Hepatocyte (in vitro differentiated cells): ENCODE data around the gene UTP4. TPM values are rescaled to one million over a fixed set of nuclear protein-coding genes. Genes with fewer than 3 reads are reported as not detected.

Source experiments
- DNase-seq: peaks from one replicate; pipeline ENCODE4 v3.0.0-alpha.2; 2016; ENCODE audit warnings: low spot score
- H2AFZ ChIP-seq: fragments of 200-600 bp; sonication (generic); 2 replicates; pipeline ENCODE4 v1.6.0; 2016; ENCODE audit warnings: antibody characterized with exemption, mild to moderate bottlenecking
- H3K27ac ChIP-seq: fragments of 200-600 bp; sonication (generic); 2 replicates; pipeline ENCODE4 v1.5.1; 2016; ENCODE audit warnings: mild to moderate bottlenecking
- H3K27me3 ChIP-seq: fragments of 200-600 bp; sonication (generic); 2 replicates; pipeline ENCODE4 v1.6.1; 2016
- H3K36me3 ChIP-seq: fragments of 200-600 bp; sonication (generic); replicated peaks from 2 replicates; pipeline ENCODE4 v1.5.1; 2016; ENCODE audit warnings: low read depth; ENCODE audit not compliant: insufficient read depth
- H3K4me1 ChIP-seq: fragments of 200-600 bp; sonication (generic); 2 replicates; pipeline ENCODE4 v1.5.1; 2016; ENCODE audit warnings: mild to moderate bottlenecking, moderate library complexity; ENCODE audit not compliant: insufficient read depth
- H3K4me2 ChIP-seq: fragments of 200-600 bp; sonication (generic); 2 replicates; pipeline ENCODE4 v1.6.0; 2016
- H3K4me3 ChIP-seq: fragments of 200-600 bp; sonication (generic); 2 replicates; pipeline ENCODE4 v1.5.1; 2016; ENCODE audit warnings: mild to moderate bottlenecking
- H3K79me2 ChIP-seq: fragments of 200-600 bp; sonication (generic); 2 replicates; pipeline ENCODE4 v1.6.0; 2017; ENCODE audit warnings: mild to moderate bottlenecking
- H3K9me2 ChIP-seq: fragments of 200-600 bp; sonication (generic); replicated peaks from 2 replicates; pipeline ENCODE4 v1.6.0; 2017; ENCODE audit warnings: mild to moderate bottlenecking; ENCODE audit not compliant: insufficient read depth
- H3K9me3 ChIP-seq: fragments of 200-600 bp; sonication (generic); 2 replicates; pipeline ENCODE4 v1.5.1; 2016; ENCODE audit warnings: low read depth, mild to moderate bottlenecking
- H4K20me1 ChIP-seq: fragments of 200-600 bp; sonication (generic); 2 replicates; pipeline ENCODE4 v1.6.0; 2016; ENCODE audit warnings: mild to moderate bottlenecking; ENCODE audit not compliant: insufficient read depth, poor library complexity, severe bottlenecking
- CTCF ChIP-seq: fragments of 200-600 bp; sonication (generic); IDR thresholded peaks from 2 replicates; pipeline ENCODE4 v1.5.1; 2016; ENCODE audit warnings: antibody characterized with exemption, mild to moderate bottlenecking; ENCODE audit not compliant: poor library complexity
- EZH2 ChIP-seq: fragments of 200-600 bp; sonication (generic); IDR thresholded peaks from 2 replicates; pipeline ENCODE4 v1.6.1; 2016; ENCODE audit warnings: antibody characterized with exemption, mild to moderate bottlenecking, borderline replicate concordance
- EZH2phosphoT487 ChIP-seq: fragments of 200-600 bp; sonication (generic); IDR thresholded peaks from one replicate; pipeline ENCODE4 v1.6.1; 2018; ENCODE audit warnings: antibody characterized with exemption, mild to moderate bottlenecking, low read depth, moderate library complexity; ENCODE audit not compliant: unreplicated experiment, severe bottlenecking
- WGBS: methylation state at CpG from one replicate; pipeline ENCODE4 v1.1.6; 2016; ENCODE audit warnings: low lambda C conversion rate; ENCODE audit errors: missing lambda C conversion rate; 5-methylcytosine and 5-hydroxymethylcytosine counted together
- polyA plus RNA-seq: library from polyadenylated mRNA; unstranded; fragments of >200 nt; fragmentation: Nextera tagmentation; extraction: Ambion mirVana; gene quantifications from 2 replicates; pipeline ENCODE4 v1.2.1, GENCODE V29; 2016
- total RNA-seq: library from RNA; depleted of rRNA; stranded (reverse); fragments of >200 nt; gene quantifications from 2 replicates; pipeline ENCODE4 v1.2.3, GENCODE V29; 2014

Gene UTP4
- total and polyA plus RNA-seq, 2 experiments from 2014 or later, result 12.7 to 41.4 TPM

GRCh38 chr16:69095193-69095592, 37.3 kb upstream of the UTP4 start:
- no peak for DNase-seq

GRCh38 chr16:69100071-69100691, 32.3 kb upstream of the UTP4 start:
- H4K20me1 ChIP-seq, result no peaks in the 10 kb centered on the region
- H3K4me3 ChIP-seq, result no peak overlapping the region
- H3K79me2 ChIP-seq, result no peaks in the 10 kb centered on the region
- H3K36me3 ChIP-seq, result no peaks in the 10 kb centered on the region
- H3K9me2 ChIP-seq, result no peaks in the 10 kb centered on the region
- no peaks in the 10 kb centered on the region for H3K9me3 ChIP-seq
- no peak for DNase-seq
- WGBS, result 75% methylated on average over 11 of the region's 11 CpGs
- H3K27ac ChIP-seq, result no peak overlapping the region
- peaks cover 3% of the 10 kb centered on the region for H3K27me3 ChIP-seq
- TF ChIP-seq EZH2phosphoT487 (no peak), CTCF (no peak), EZH2 (no peak)
- no peak overlapping the region for H2AFZ ChIP-seq
- peaks cover under 1% of the 10 kb centered on the region for H3K4me1 ChIP-seq
- H3K4me2 ChIP-seq, result no peak overlapping the region

More at GRCh38 chr16:69095193-69095592, 37.3 kb upstream of the UTP4 start:
- H3K9me2 ChIP-seq, result no peaks in the 10 kb centered on the region
- WGBS, result 95% methylated on average over 6 of the region's 6 CpGs
- no peak overlapping the region for H3K4me2 ChIP-seq
- H3K36me3 ChIP-seq, result no peaks in the 10 kb centered on the region
- H4K20me1 ChIP-seq, result no peaks in the 10 kb centered on the region
- no peak overlapping the region for H3K27ac ChIP-seq
- H3K79me2 ChIP-seq, result no peaks in the 10 kb centered on the region
- no peaks in the 10 kb centered on the region for H3K27me3 ChIP-seq
- no peaks in the 10 kb centered on the region for H3K4me1 ChIP-seq
- H2AFZ ChIP-seq, result no peak overlapping the region
- TF ChIP-seq CTCF, result no peak
- TF ChIP-seq EZH2, result no peak
- no peak for TF ChIP-seq EZH2phosphoT487
- no peak overlapping the region for H3K4me3 ChIP-seq
- H3K9me3 ChIP-seq, result no peaks in the 10 kb centered on the region

GRCh38 chr16:69105501-69106361, 26.7 kb upstream of the UTP4 start, which contains the start of gene HAS3:
Gene HAS3 (plus strand): TSS chr16:69105653. CDS start chr16:69109396, 3,743 bp downstream.
- Histone ChIP-seq H4K20me1 (peaks cover 8% of the 10 kb centered on the region), H3K4me3 (peak within 1 kb of the TSS; percentile 77)

More at GRCh38 chr16:69105501-69106361, 26.7 kb upstream of the UTP4 start, which contains the start of gene HAS3:
- Histone ChIP-seq H3K27ac (no peak within 1 kb of the TSS), H2AFZ (peak within 1 kb of the TSS; percentile 74), H3K9me3 (no peaks in the 10 kb centered on the region), H3K4me1 (peaks cover 25% of the 10 kb centered on the region), H3K27me3 (peaks cover 31% of the 10 kb centered on the region), H3K79me2 (no peaks in the 10 kb centered on the region), H3K36me3 (no peaks in the 10 kb centered on the region), H3K9me2 (no peaks in the 10 kb centered on the region), H3K4me2 (peak within 1 kb of the TSS; percentile 100)
- 2% methylated on average over 30 of the region's 80 CpGs for WGBS
- TF ChIP-seq CTCF (peak; percentile 45), EZH2 (peak; percentile 25), EZH2phosphoT487 (no peak)
- DNase-seq, result peak; percentile 80
